Measurements from ENCODE around the gene TAP1. TPM values are rescaled to one million over a fixed set of nuclear protein-coding genes. Genes with fewer than 3 reads are reported as not detected.

The TAP1 gene
- total and polyA plus RNA-seq, 10 of the 15 experiments (the other 5 are each of a cell fraction or from before 2014, with no cell fraction given), result 33.4 to 249 (median 169) TPM

GRCh38 chr6:32853541-32854375, at the start of gene TAP1, which contains the start of gene PSMB9 (continued):
- TF ChIP-seq POLR2AphosphoS5 (IDR thresholded peaks at IDR 0.05; ENCODE audit: low read length), result peak; percentile 72; the same call in 1 of the 2 replicates
- TF ChIP-seq E2F8 (IDR thresholded peaks at IDR 0.05; ENCODE audit: low read depth, partially characterized antibody), result peak; percentile 43
- TF ChIP-seq NRF1 (conservative IDR thresholded peaks at IDR 0.05; ENCODE audit: low read depth, low read length), result 0 out of 2 replicates have a peak, but pooled peaks have one; percentile 12
- TF ChIP-seq CEBPZ (IDR thresholded peaks at IDR 0.05; ENCODE audit: low read depth, low read length), result no peak
- peak; percentile 25; the same call in 1 of the 2 replicates for TF ChIP-seq MTA2 (IDR thresholded peaks at IDR 0.05; ENCODE audit: low read depth)
- peak; percentile 87 for TF ChIP-seq NKRF (conservative IDR thresholded peaks at IDR 0.05)
- peak in 1 of 2 experiments; percentile 84; a peak in 2 of 4 replicates for TF ChIP-seq SRF (IDR thresholded peaks at IDR 0.05; ENCODE audit: low read depth in 2 of 2, low read length in 2 of 2)
- peak; percentile 83 for TF ChIP-seq POLR2A (IDR thresholded peaks at IDR 0.05; ENCODE audit: low read depth, low read length)
- peak; percentile 76; the same call in 1 of the 2 replicates for TF ChIP-seq STAT1 (conservative IDR thresholded peaks at IDR 0.05)
- no peak for TF ChIP-seq WRNIP1 (IDR thresholded peaks at IDR 0.05; ENCODE audit: borderline replicate concordance, low read depth, low read length)
- TF ChIP-seq CREM (IDR thresholded peaks at IDR 0.05; ENCODE audit: low read depth), result peak; percentile 98
- peak; percentile 71 for TF ChIP-seq MEF2B (IDR thresholded peaks at IDR 0.05; ENCODE audit: partially characterized antibody, poor library complexity, severe bottlenecking)
- peak; percentile 51 for TF ChIP-seq PKNOX1 (IDR thresholded peaks at IDR 0.05)
- no peak for TF ChIP-seq SMAD1 (IDR thresholded peaks at IDR 0.05; ENCODE audit: low read depth, partially characterized antibody)
- TF ChIP-seq CREB1 (IDR thresholded peaks at IDR 0.05; ENCODE audit: low read depth), result peak; percentile 98
- TF ChIP-seq BRCA1 (IDR thresholded peaks at IDR 0.05; ENCODE audit: low read depth, low read length), result no peak
- TF ChIP-seq BHLHE40 (IDR thresholded peaks at IDR 0.05; ENCODE audit: borderline replicate concordance in 1 of 2, low read depth in 2 of 2, low read length in 1 of 2), result peak; percentile 77 to 82
- TF ChIP-seq ZBED1 (IDR thresholded peaks at IDR 0.05; ENCODE audit: borderline replicate concordance), result 0 out of 2 replicates have a peak, but pooled peaks have one; percentile 30
